ENCODE data around the gene SNAPIN. TPM values are rescaled to one million over a fixed set of nuclear protein-coding genes. Genes with fewer than 3 reads are reported as not detected.
A peak's percentile ranks its signal among the peaks of the same experiment; 100 is the strongest.

SNAPIN gene
- total RNA-seq, 1 experiment from 2014 or later = 29.0 TPM

- Histone ChIP-seq H3K23me2 (ENCODE audit: insufficient read length, low read depth, low read length, poor library complexity, severe bottlenecking) (peaks cover 12% of the 10 kb centered on the region), H4K8ac (replicated peaks; ENCODE audit: insufficient read length, low read depth, low read length) (no peak overlapping the region), H3K4me1 (ENCODE audit: insufficient read depth, low read length) (no peaks in the 10 kb centered on the region), H3K27me3 (ENCODE audit: insufficient read depth, low read length) (no peaks in the 10 kb centered on the region), H3K9ac (ENCODE audit: extremely low read depth, insufficient read length, low read length) (no peak overlapping the region), H3K79me1 (ENCODE audit: insufficient read depth, low read depth, low read length, poor library complexity, severe bottlenecking) (no peaks in the 10 kb centered on the region), H2BK5ac (ENCODE audit: insufficient read length, low read length) (no peak overlapping the region), H4K20me1 (ENCODE audit: control insufficient read depth, insufficient read depth, insufficient read length) (no peaks in the 10 kb centered on the region), H3T11ph (ENCODE audit: low read length) (no peak overlapping the region), H3K27ac (ENCODE audit: insufficient read length, low read depth, low read length) (no peak overlapping the region), H3K4me2 (ENCODE audit: insufficient read depth, insufficient read length, low read length) (no peak overlapping the region), H3K23ac (ENCODE audit: insufficient read length, low read depth, low read length) (no peak overlapping the region), H3K18ac (ENCODE audit: insufficient read length, low read depth, low read length) (no peak overlapping the region), H3K9me3 (ENCODE audit: control insufficient read depth, low read depth, low read length) (no peaks in the 10 kb centered on the region), H3K56ac (ENCODE audit: insufficient read length, low read depth, low read length) (no peak overlapping the region), H2BK15ac (ENCODE audit: low read depth, low read length) (no peak overlapping the region), H2BK120ac (ENCODE audit: low read depth, low read length, poor library complexity, severe bottlenecking) (no peak overlapping the region), H4K5ac (ENCODE audit: insufficient read length, low read depth, low read length) (no peak overlapping the region), H2BK20ac (ENCODE audit: low read depth, low read length, poor library complexity, severe bottlenecking) (no peak overlapping the region), H4K91ac (ENCODE audit: insufficient read length, low read depth, low read length) (no peak overlapping the region), H2AFZ (ENCODE audit: low read length) (no peak overlapping the region), H3K79me2 (ENCODE audit: insufficient read depth, low read length) (peaks cover 4% of the 10 kb centered on the region; the same call in 1 of the 2 replicates), H2AK5ac (ENCODE audit: insufficient read length, low read length) (no peak overlapping the region), H3K4ac (ENCODE audit: low read depth, low read length) (no peak overlapping the region), H2BK12ac (ENCODE audit: insufficient read length, low read depth, low read length) (no peak overlapping the region), H3K14ac (ENCODE audit: insufficient read depth, low read length) (no peak overlapping the region)
- H3K9me3 Mint-ChIP-seq = peaks cover 0 to 3% of the 10 kb centered on the region in 2 experiments; a peak in 1 of 5 replicates
- no peak for TF ChIP-seq CTCF (conservative IDR thresholded peaks at IDR 0.05)
- WGBS (ENCODE audit: extremely low coverage, insufficient read length, low lambda C conversion rate) = no CpG with 5 or more reads among the region's 7 CpGs
- peak overlapping the region; percentile 75 to 99 for H3K4me3 Mint-ChIP-seq
- peaks cover 13 to 16% of the 10 kb centered on the region in 2 experiments for H3K4me1 Mint-ChIP-seq
- H3K27ac Mint-ChIP-seq = peak overlapping the region in 2 of 3 experiments; percentile 63 to 83; a peak in 2 of 7 replicates
- DNase-seq = no peak
- peaks cover 39 to 67% (median 54%) of the 10 kb centered on the region in 3 experiments for H3K36me3 Mint-ChIP-seq (ENCODE audit: insufficient read depth in 1 of 3, low read depth in 3 of 3)
- no peaks in the 10 kb centered on the region for H3K27me3 Mint-ChIP-seq (ENCODE audit: low read depth)
Measured at GRCh38 chr1:153635872-153636271, 22.6 kb upstream of the SNAPIN start.

All from H9 (cell line).